HG02798 (cell line): ENCODE results near the gene OSBPL2.
A peak's percentile ranks its signal among the peaks of the same experiment; 100 is the strongest.

Experiments used
- ATAC-seq: cut with Tn5 transposase; IDR thresholded peaks from one replicate; pipeline ENCODE4 v1.9.1; 2021; ENCODE audit warnings: mild to moderate bottlenecking; ENCODE audit not compliant: unreplicated experiment, poor library complexity

Gene OSBPL2

GRCh38 chr20:62232770-62233645, 5.3 kb upstream of the OSBPL2 start:
- ATAC-seq = no peak

- ATAC-seq = no peak
Measured at GRCh38 chr20:62233684-62234083, 4.6 kb upstream of the OSBPL2 start.

DNA sequence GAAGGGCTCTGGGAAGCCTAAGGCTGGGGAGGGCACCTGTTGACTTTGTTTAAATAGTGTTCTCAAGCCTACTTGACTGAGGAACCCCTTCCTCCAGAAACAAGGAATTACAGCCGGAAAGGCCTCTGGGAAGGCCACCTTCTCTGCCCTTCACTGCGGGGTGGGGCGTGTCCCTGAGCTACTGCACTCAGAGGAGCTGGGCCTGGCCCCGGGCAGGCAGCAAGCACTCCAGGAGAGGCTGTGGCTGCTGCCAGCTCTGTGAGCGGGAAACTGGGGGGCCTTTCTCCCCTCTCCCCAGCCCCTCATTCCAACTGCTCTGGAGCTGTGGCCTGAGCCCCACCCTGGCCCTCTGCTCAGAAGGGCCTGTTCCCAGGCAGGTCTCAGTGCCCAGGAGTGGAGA, 4.0 kb upstream of the OSBPL2 start:
- ATAC-seq = no peak

- no peak for ATAC-seq
Measured at GRCh38 chr20:62235001-62235776, 3.1 kb upstream of the OSBPL2 start.

- no peak for ATAC-seq
Measured at GRCh38 chr20:62235777-62236157, 2.6 kb upstream of the OSBPL2 start.

DNA sequence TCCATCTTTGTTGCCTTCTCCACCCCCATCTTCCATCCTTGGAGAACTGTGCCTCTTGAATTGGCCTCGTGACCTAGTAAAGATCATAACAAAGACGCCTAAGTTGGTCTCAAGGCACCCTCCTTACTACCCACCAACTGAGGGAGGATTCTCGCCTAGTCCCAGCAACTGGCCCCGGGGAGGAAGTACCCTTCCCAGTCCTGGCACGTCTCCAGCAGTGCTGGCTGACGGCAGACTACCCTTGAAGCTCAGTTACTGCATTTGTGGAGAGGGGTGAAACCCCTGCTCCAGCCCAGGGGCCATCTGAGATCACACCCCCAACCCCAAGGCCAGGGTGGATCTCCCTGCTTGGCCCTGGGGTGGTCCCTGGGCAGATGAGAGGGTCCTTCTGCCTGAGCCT, 2.1 kb upstream of the OSBPL2 start:
- ATAC-seq = no peak

DNA sequence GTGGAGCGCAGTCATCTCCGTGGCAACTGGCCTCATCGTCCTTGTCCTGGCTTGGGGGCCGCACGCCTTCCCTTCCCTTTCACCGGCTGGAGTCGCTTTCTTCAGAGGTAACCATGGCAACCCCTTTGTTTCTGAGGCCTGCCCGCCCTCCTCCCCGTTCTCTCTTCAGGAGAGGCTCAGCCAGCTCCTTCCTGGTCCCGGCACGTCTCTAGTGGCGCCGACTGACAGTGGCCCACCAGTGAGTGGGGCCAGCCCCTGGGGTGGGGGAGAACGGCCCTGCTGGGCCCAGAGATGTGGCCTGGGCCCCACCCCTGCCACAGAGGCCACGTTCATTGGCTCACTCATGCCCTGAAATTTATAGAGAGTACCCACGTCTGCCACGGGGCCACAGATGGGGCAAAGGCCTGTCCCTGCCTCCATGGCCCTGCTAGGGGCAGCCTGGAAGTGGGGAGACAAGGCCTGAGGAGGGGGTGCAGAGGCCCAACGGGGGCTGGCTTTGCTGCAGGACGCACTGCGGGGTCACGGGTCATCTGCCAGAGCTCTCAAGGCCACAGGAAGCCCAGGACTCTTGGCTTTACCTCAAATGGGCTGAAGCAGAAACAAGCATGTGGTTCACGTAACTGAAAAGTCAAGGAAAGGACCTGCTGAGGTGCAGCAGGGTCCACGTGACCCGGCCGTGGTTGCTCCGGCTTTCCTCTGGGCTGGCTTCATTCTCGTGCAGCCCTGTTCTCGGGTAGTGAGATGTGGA, 1.4 kb upstream of the OSBPL2 start:
- no peak for ATAC-seq

DNA sequence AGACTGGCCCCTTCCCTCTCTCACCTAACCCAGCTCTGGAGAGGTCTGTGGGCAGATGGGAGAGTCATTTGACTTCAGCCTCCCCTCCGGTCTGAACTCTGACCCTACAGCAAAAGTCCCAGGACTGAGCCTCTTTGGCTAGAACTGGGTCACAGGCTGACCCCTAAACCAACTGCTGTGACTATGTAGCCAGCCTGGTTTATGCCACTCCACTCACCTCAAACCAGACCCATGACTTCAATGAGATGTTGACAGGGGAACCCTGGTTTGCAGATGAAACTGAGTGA, 864 bp upstream of the OSBPL2 start:
- ATAC-seq = no peak

DNA sequence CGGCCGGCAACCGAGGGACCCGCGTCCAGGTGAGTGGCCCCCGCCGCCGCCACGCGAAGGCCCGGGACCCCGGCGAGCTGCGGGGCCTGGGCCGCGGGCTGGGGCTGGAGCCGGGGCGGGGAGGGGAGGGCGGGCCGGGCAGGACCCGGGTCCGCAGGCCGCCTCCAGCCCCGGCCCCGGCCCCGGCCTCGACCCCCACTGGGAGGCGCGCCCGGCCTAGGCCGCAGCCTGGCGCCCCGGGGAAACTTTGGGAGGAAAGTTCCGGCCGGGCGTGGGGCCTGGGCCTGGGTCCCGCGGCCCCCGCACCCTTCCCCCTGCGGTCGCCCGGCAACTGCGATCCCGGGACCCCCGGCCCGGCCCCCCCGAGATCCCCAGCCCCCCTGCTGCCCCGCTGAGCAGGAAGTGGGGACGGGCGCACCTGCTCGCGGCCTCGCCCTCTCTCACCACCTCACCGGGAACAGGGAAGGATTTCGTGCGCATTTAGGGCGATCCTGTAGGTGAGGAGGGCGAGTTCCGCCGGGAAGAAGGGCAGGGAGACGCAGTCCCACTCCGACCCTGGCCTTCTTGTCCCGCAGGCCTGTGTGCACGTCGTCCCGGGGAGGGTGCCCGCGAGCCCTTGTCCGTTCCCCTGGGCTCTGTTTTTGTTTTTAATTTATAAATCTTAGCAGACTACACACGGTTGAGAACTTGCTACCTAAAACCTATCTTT, 402 bp downstream of the OSBPL2 start:
- ATAC-seq = peak; percentile 2

DNA sequence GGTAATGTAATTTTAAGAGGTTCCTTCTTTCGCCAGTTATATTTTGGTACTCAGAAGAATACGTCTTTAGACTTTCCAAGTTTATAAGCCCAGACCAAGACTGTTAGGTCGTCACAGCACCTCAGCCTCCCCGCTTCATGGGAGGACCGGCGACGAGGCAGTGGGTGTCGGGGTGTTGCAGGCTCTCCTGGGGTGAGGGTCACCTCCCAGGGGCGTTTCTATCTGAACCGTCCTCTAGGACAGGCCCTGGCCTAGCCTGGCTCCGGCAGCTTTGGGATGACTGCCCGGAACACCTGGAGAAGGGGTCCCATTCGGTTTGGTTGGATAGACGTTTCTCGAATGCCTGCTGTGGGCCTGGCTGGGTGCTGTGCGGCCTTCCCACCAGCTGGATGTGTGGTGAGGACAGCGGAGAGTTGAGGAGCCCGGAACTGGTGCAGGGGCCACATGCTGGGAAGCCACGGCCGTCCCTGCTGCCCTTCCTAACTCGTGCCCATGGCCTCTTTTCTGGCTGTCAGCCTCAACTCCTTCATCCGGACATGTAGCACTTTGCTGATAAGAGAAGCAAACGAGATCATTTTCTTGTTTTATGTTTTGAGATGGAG, 1.1 kb downstream of the OSBPL2 start:
- ATAC-seq = no peak

DNA sequence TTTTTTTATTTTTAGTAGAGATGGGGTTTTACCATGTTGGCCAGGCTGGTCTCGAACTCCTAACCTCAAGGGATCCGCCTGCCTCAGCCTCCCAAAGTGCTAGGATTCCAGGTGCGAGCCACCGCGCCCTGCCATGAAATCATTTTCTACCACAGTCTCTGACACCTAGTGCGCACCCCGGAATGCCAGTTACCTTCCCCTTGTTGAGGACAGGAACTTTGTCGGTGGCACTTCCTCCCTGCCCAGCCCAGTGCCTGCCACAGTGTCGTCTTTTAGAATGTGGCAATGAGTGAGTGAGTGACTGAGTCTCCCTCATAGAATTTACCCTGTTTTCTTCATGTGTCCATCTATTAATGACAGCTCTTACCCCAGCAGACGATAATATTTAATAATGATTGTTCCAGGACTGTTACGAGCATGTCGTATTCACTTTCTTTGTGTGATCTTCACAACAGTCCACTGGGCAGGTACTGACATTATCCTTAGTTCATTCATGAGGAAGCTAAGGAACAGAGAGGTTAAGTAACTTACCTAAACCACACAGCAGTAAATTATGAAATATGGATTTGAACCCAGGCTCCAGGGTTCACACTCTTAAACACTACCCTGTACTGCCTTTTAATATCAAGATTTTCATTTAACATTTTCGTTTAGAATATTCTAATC, 1.8 kb downstream of the OSBPL2 start:
- no peak for ATAC-seq

- ATAC-seq = no peak
Measured at GRCh38 chr20:62241506-62241905, 3.2 kb downstream of the OSBPL2 start.

DNA sequence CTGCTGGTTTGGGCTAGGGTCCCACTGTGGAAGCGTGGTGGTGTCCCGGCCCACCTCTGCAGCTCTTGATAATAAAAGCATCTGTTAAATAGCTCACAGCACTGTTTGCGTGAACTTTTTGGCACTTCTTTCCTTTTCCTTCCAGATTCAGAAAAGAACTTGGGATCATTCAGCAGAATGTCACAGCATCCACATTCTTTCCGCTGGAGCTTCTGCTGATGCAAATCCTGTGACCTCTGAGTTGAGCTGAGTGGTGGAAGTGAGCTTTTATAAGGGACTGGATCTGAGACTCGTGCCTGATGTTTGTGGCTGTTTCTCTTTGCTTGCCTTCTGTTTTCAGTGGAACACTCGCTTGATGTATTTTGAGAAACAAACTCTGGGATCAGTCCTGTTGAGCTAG, 3.9 kb downstream of the OSBPL2 start:
- no peak for ATAC-seq

DNA sequence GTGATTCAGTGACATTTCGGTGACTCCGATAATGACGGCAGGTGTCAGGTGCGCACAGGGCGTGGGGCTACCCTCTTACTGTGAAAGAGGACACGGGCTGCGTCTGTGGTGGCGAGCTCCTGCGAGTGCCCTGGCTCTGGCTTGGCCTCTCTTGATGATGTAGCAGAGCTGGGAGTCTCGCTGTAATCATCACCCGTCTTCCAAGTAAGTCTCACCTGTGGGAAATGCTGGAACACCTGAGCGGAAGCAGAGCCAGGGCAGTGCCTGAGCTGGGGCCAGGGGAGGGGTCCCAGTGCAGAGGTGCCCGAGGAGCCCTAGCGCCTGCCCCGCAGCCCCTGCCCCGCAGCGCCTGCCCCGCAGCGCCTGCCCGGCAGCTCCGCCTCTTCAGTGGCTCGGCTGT, 4.8 kb downstream of the OSBPL2 start:
- ATAC-seq = no peak

GRCh38 chr20:62243906-62244515, 5.7 kb downstream of the OSBPL2 start:
- no peak for ATAC-seq

GRCh38 chr20:62244644-62245108, 6.4 kb downstream of the OSBPL2 start:
- no peak for ATAC-seq

DNA sequence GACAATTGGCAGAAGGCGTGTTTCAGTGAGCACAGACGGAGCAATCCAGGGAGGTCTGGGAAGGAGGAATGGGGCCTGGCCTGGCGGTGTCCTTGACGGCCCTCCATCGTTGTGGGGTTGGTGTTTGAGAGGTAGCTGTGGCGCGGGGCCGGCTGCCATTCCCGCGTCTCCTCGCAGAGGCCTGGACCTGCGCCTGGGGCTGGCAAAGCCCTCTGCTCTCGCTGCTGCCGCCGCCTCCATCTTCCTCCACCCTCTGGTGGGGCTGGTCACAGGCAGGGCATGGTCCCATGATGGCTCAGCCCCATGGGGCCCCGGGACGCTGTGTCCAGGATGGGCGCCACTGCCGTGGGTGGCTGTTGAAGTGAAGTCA, 7.6 kb downstream of the OSBPL2 start:
- ATAC-seq = no peak

GRCh38 chr20:62246431-62246830, 8.1 kb downstream of the OSBPL2 start:
- ATAC-seq = no peak
